Fibroblast of the aortic adventitia (primary cell): ENCODE results near the gene SLC22A2. TPM values are rescaled to one million over a fixed set of nuclear protein-coding genes. Genes with fewer than 3 reads are reported as not detected.

Experiments
- DNase-seq: peaks from one replicate; pipeline ENCODE4 v3.0.0-alpha.2; 2010; ENCODE audit warnings: low read depth
- H3K4me3 ChIP-seq: 2 replicates; pipeline ENCODE4 v1.5.1; 2011; ENCODE audit warnings: low read depth, mild to moderate bottlenecking, control low read depth, low read length, moderate library complexity
- total RNA-seq: library from RNA; depleted of rRNA; stranded (reverse); fragments of >200 nt; gene quantifications from 2 replicates; pipeline ENCODE4 v1.2.3, GENCODE V29; 2012; ENCODE audit warnings: low replicate concordance
- TF ChIP-seq, protein P1 (sequence below): IDR thresholded peaks from 2 replicates; pipeline ENCODE4 v1.5.1; 2011; ENCODE audit warnings: mild to moderate bottlenecking, low read length, control low read depth, inconsistent platforms; ENCODE audit not compliant: insufficient read depth

The SLC22A2 gene
- total RNA-seq, 1 donor = not detected

DNA sequence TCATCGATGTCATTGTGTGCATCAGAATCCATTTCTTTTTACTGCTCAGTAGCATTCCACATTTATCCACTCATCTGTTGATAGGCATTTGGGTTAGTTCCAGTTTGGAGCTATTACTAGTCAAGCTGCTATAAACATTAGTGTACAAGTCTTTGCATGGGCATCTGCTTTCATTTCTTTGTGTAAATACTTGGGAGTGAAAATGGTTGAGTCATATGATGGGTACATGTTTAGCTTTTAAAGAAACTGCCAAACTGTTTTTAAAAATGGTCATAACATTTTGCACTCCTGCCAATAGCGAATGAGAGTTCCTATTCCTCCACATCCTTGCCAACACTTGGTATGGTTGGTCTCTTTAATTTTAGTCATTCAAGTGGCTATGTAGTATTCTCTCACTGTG lies 21.2 kb upstream of the SLC22A2 start:
- TF ChIP-seq, protein P1, sequence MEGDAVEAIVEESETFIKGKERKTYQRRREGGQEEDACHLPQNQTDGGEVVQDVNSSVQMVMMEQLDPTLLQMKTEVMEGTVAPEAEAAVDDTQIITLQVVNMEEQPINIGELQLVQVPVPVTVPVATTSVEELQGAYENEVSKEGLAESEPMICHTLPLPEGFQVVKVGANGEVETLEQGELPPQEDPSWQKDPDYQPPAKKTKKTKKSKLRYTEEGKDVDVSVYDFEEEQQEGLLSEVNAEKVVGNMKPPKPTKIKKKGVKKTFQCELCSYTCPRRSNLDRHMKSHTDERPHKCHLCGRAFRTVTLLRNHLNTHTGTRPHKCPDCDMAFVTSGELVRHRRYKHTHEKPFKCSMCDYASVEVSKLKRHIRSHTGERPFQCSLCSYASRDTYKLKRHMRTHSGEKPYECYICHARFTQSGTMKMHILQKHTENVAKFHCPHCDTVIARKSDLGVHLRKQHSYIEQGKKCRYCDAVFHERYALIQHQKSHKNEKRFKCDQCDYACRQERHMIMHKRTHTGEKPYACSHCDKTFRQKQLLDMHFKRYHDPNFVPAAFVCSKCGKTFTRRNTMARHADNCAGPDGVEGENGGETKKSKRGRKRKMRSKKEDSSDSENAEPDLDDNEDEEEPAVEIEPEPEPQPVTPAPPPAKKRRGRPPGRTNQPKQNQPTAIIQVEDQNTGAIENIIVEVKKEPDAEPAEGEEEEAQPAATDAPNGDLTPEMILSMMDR = no peak
- H3K4me3 ChIP-seq = no peak overlapping the region
- no peak for DNase-seq

DNA sequence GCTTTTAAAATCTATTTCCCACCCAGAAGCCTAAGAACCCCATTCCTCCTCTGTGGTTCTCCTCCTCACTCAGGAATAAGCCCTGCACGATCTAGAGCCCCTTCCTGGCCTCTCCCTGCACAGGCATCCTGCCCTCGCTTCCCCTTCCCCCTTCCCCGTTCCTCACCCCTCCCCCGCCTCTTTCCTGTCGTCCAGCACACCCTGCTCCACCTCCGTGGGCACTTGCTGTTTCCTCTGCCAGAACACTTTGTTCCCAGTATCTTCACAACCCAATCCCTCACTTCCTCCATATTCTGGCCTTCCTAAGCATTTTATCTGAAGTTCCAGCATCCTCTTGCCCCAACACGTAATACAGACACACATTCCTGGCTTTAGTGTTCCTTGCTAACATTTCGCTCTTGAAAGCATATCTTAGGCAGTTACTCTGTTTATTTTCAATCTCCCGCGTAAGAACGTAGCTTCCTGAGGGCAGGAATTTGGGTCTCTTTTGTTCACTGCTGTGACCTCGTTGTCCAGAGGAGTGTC lies 20.2 kb upstream of the SLC22A2 start:
- H3K4me3 ChIP-seq = no peak overlapping the region
- DNase-seq = no peak
- TF ChIP-seq, protein P1 = no peak

DNA sequence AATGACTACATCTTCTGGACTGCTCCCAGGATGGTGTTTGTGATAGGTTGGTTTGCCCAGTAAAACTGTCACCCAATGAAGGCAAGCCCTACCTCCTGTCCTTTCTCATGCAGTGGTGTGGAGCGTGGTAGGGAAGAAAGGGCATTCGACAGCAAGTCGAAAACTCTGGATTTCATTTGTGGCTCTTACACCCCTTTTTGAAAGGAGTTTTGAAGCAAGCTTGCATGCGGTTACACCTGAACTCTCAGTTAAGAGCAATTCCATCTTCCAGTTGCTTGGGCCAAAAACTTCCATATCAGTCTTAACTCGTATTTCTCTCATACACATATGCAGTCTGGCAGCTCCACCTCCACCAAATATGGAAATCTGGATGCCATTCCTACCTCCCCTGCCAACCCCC lies 19.7 kb upstream of the SLC22A2 start:
- DNase-seq = no peak
- TF ChIP-seq, protein P1 = no peak

DNA sequence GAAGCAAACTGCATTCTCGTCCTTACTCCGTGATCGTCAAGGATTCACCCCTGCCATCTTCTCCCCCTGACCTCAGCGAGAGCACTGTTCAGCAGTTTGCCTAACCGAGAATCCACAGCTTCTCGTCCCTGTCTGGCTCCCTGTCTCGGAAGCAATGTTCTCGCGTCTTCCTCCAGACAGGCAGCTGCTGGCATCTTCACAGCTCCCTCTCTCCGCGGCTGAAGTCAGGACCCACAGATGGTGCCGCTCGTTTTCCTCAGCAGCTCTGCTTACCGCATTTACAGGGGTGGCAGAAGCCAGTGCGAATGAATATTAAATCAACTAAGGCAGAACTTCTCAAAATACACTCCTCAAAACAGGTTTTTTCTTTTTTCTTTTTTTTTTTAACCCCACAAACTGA lies 18.9 kb upstream of the SLC22A2 start:
- TF ChIP-seq, protein P1 = no peak
- H3K4me3 ChIP-seq = no peak overlapping the region
- DNase-seq = no peak

More for the DNA sequence above, 19.7 kb upstream of the SLC22A2 start:
- H3K4me3 ChIP-seq = no peak overlapping the region

DNA sequence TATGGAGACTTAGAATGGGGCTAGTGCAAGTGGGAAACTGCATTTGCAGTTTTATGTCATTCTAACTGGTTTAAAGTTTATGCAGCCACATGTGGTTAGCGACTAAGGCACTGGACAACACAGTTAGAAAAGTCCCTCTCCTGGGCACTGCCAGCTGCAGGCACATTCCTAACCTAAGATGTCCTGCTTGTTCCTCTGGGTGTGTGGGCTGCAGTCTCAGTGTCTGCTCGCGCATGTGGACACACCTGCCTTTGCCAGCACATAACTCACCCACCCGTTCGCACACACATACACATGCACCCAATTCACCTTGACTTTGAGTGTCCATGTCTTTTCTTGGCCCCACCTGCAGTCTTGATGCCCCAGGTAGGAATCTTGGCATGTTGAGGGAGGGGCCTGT lies 18.5 kb upstream of the SLC22A2 start:
- no peak for DNase-seq
- no peak overlapping the region for H3K4me3 ChIP-seq
- TF ChIP-seq, protein P1 = no peak

DNA sequence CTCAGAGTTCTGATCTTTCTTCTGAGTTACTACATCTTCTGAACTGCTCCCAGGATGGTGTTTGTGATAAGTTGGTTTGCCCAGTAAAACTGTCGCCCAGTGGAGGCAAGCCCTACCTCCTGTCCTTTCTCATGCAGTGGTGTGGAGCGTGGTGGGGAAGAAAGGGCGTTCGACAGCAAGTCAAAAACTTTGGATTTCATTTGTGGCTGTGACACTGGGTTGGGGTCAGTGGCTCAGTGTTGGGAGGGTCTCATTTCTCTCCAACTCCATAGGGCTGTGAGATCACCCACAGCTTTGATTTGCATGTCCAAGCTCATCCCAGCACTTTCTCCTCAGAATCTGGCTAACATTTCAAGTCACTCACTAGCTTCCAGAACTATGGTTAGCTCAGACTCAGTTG lies 17.5 kb upstream of the SLC22A2 start:
- TF ChIP-seq, protein P1 = no peak
- no peak overlapping the region for H3K4me3 ChIP-seq
- DNase-seq = no peak

DNA sequence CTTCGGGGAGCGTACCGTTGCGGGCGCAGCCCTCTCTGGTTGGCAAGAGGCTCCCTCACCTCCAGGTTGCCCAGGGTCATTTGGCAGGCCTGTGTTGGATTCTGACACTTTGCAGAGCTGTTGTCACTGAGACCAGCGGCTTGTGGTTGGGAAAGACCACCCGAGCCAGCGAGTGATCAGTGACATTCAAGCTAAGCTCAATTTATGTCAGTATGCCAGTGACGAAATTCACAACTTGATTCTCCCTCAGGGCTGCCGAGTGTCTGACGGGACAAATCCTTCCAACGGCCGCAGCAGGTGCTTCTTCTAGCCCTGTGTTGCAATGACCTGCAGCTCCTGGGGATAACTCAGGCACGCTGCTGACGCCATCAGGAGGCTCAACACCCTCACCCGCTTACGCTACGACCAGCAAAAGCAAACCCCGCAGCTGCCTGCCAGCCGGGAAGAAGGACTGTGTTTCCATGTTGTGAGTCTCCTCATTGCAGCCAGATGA lies 16.9 kb upstream of the SLC22A2 start:
- TF ChIP-seq, protein P1 = no peak
- DNase-seq = no peak
- no peak overlapping the region for H3K4me3 ChIP-seq
